ENCODE results near the gene PGPEP1.
"Not testable (repeated sequence)": the region's sequence is repeated elsewhere in the genome, so short reads cannot be mapped to it uniquely, and the experiment has no call there.

The PGPEP1 gene

GRCh38 chr19:18389726-18390064, 49.3 kb downstream of the PGPEP1 start:
- DNase-seq (ENCODE audit: low read depth in 1 of 2, low spot score in 1 of 2): no peak

DNA sequence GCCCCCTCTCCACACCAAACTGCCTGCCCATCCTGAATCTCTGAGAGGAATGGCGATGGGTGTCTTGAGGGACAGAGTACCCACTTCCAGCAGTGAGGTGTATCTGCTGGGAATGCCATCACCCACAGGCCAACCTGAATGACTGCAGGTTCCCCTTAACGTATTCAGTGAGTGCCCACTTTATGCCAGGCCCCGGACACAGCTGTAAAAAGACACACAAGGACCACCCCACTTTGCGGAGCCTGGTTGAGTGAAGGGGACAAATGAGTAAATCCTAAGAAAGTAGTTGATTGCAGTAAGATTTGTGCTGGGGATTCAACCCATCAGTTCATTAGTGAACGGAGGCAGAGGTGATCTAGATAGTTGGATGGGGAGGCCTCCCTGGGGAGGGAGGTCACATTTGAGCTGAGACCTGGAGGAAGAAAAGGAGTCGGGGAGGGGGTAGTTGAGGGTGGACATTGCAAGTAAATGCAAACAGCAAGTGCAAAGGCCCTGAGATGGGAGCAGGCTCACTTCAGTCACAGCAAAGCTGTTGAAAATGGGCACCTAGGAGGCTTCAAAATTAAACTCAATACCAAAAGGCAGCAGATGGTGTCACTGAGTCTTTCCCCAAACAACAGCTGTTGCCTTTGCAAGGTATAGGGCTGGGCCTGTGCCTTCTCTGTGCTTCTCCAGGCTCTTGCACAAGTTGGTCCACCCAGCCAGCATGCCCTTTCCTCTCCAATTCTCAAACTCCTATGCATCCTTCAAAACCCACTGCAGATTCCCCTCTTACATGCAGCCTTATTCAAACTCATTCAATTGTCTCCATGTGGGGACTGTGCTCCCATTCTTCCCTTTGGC, 49.9 kb downstream of the PGPEP1 start:
- no peak for DNase-seq (ENCODE audit: low read depth in 1 of 2, low spot score in 1 of 2)

- no peak for DNase-seq (ENCODE audit: low read depth in 1 of 2, low spot score in 1 of 2)
Observed at GRCh38 chr19:18391509-18392075, 51.2 kb downstream of the PGPEP1 start.

DNA sequence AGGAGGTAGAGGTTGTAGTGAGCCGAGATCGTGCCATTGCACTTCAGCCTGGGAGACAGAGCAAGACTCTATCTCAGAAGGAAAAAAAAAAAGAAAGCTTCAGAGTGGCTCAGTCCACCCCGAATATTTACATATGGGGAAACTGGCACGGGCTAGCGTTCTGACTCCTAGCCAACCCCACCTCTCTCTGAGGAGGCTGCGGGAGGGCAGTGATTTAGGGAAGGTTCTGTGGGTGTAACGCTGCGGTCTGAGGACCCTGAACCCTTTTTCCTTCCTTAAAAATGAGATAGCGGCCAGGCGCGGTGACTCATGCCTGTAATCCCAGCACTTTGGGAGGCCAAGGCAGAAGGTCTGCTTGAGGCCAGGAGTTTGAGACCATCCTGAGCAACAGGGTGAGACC, 52.0 kb downstream of the PGPEP1 start:
- no peak for DNase-seq (ENCODE audit: low read depth in 1 of 2, low spot score in 1 of 2)

- DNase-seq (ENCODE audit: low read depth in 1 of 2, low spot score in 1 of 2): no peak
Observed at GRCh38 chr19:18392926-18393325, 52.5 kb downstream of the PGPEP1 start.

GRCh38 chr19:18393836-18394235, 53.4 kb downstream of the PGPEP1 start:
- DNase-seq (ENCODE audit: low read depth in 1 of 2, low spot score in 1 of 2): no peak

DNA sequence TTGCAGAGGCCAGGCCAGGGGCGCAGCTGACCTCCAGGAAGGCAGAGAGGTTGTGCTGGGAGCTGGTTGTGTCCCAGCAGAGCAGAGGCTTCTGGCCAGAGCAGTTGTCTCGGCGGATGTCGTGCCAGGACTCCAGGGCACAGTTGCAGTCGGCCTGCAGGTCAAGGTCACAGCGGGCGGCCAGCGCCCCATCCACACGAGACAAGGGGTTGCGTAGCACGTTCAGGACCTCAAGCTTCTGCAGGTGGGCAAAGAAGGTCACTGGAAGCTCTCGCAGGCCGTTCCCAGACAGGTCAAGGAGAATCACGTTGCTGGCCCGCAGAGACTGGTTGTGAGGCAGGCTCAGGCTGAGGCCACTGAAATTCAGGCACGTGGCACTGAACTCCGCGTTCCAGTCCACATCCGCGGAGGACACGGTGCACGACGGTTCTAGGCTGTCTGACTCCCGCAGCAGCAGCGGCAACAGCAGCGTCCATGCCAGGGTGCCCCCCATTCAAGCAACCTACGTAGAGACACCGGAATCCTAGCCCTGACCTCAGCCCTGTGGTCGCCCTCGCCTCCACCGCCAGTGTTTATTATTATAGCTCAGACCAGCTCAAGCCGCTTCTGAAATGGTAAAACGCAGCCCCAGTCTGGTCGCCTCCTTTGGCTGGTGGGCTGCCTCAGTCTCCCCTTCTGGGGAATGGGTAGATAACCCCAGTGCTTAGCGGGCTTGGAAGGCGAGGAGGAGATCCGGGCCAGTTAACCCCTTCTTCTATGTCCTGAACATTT, 56.3 kb downstream of the PGPEP1 start:
- no peak for DNase-seq (ENCODE audit: low read depth in 1 of 2, low spot score in 1 of 2)

GRCh38 chr19:18397242-18398202, 57.1 kb downstream of the PGPEP1 start, which contains the start of gene LRRC25:
TSS of gene LRRC25 (minus strand) at chr19:18397622. CDS start at chr19:18396963, 659 bp downstream.
- DNase-seq (ENCODE audit: low read depth in 1 of 2, low spot score in 1 of 2): no peak

DNA sequence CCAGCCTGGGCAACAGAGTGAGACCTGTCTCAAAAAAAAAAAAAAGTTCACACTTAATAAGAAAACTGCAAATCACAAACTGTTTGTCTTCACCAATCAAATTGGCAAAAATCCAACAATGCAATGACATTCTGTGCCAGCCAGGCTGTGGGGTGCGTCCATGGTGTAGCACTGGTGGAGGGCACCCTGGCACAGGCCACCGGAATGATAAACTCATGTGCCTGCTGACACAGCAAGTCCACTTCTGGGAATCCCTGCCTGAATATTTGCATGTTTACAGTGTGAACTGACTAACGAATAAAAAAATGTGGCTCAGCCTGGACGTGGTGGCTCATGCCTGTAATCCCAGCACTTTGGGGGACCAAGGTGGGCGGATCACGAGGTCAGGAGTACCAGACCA, 58.6 kb downstream of the PGPEP1 start:
- no peak for DNase-seq (ENCODE audit: low read depth in 1 of 2, low spot score in 1 of 2)

- no peak for DNase-seq (ENCODE audit: low read depth in 1 of 2, low spot score in 1 of 2)
Observed at GRCh38 chr19:18401580-18402112, 61.2 kb downstream of the PGPEP1 start.

GRCh38 chr19:18402455-18403248, 62.3 kb downstream of the PGPEP1 start:
- not testable (repeated sequence) for DNase-seq (ENCODE audit: low read depth in 1 of 2, low spot score in 1 of 2)

DNA sequence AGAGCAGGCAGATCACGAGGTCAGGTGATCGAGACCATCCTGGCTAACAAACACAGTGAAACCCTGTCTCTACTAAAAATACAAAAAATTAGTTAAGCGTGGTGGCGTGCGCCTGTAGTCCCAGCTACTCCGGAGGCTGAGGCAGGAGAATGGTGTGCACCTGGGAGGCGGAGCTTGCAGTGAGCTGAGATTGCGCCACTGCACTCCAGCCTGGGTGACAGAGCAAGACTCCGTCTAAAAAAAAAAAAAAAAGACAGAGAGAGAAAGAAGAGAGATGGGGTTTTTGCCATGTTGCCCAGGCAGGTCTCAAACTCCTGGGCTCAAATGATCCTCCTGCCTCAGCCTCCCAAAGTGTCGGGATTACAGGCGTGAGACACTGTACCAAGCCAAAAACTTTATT, 65.4 kb downstream of the PGPEP1 start:
- DNase-seq (ENCODE audit: low read depth in 1 of 2, low spot score in 1 of 2): not testable (repeated sequence)

- no peak for DNase-seq (ENCODE audit: low read depth in 1 of 2, low spot score in 1 of 2)
Observed at GRCh38 chr19:18406749-18407148, 66.4 kb downstream of the PGPEP1 start.

GRCh38 chr19:18408053-18408476, 67.7 kb downstream of the PGPEP1 start:
- no peak for DNase-seq (ENCODE audit: low read depth in 1 of 2, low spot score in 1 of 2)

DNA sequence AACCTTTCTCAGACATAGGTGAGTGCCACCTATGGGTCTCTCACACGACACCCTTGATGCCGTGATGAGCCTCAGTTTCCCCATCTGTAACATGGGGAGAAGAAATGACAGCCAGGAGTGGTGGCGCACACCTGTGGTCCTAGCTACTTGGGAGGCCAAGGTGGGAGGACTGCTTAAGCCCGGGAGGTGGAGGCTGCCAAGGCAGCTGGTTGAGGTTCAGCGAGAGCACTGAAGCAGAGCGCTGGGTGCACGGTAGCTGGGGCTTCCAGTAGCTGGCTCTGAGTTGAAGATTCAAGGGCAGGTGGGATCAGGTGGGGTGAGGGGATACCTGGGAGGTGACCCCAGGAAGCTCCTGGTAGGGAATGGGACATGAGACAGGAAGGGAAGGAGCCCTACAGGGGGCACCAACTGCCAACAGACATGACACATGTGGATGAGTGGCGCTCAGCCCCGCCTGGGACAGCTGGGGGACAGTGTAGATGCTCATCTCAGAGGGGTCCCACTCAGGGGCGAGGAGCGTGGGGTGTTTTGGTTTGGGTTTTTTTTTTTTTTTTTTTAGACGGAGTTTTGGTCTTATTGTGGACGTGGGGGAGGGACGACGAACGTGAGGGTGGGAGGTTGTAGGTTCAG, 72.3 kb downstream of the PGPEP1 start:
- no peak for DNase-seq (ENCODE audit: low read depth in 1 of 2, low spot score in 1 of 2)

- DNase-seq (ENCODE audit: low read depth in 1 of 2, low spot score in 1 of 2): no peak
Observed at GRCh38 chr19:18414504-18415177, 74.2 kb downstream of the PGPEP1 start.

- DNase-seq (ENCODE audit: low read depth in 1 of 2, low spot score in 1 of 2): no peak
Observed at GRCh38 chr19:18415178-18415867, 74.9 kb downstream of the PGPEP1 start.

GRCh38 chr19:18416778-18417249, 76.4 kb downstream of the PGPEP1 start:
- DNase-seq (ENCODE audit: low read depth in 1 of 2, low spot score in 1 of 2): no peak
